ENCODE data around the gene CNOT6. TPM values are rescaled to one million over a fixed set of nuclear protein-coding genes. Genes with fewer than 3 reads are reported as not detected.
"Not testable (repeated sequence)": the region's sequence is repeated elsewhere in the genome, so short reads cannot be mapped to it uniquely, and the experiment has no call there.

CNOT6 gene
- total RNA-seq, 2 donors from 2014 or later = 19.5 to 24.8 TPM

GRCh38 chr5:180522330-180522729, 28.2 kb downstream of the CNOT6 start:
- TF ChIP-seq, protein P1, sequence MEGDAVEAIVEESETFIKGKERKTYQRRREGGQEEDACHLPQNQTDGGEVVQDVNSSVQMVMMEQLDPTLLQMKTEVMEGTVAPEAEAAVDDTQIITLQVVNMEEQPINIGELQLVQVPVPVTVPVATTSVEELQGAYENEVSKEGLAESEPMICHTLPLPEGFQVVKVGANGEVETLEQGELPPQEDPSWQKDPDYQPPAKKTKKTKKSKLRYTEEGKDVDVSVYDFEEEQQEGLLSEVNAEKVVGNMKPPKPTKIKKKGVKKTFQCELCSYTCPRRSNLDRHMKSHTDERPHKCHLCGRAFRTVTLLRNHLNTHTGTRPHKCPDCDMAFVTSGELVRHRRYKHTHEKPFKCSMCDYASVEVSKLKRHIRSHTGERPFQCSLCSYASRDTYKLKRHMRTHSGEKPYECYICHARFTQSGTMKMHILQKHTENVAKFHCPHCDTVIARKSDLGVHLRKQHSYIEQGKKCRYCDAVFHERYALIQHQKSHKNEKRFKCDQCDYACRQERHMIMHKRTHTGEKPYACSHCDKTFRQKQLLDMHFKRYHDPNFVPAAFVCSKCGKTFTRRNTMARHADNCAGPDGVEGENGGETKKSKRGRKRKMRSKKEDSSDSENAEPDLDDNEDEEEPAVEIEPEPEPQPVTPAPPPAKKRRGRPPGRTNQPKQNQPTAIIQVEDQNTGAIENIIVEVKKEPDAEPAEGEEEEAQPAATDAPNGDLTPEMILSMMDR (IDR thresholded peaks at IDR 0.05) = no peak
- H3K27me3 ChIP-seq (replicated peaks; ENCODE audit: insufficient read depth) = no peaks in the 10 kb centered on the region
- no peak for ATAC-seq (ENCODE audit: insufficient number of reproducible peaks, low FRiP score, low read depth)
- H3K36me3 ChIP-seq = no peaks in the 10 kb centered on the region
- DNase-seq (ENCODE audit: low spot score) = no peak
- H3K4me3 ChIP-seq = no peak overlapping the region
- H3K9me3 ChIP-seq = no peaks in the 10 kb centered on the region
- H3K27ac ChIP-seq = no peak overlapping the region
- H3K4me1 ChIP-seq (ENCODE audit: control insufficient read depth in 1 of 2, low read depth in 2 of 2) = peaks cover 10 to 19% of the 10 kb centered on the region in 2 donors

- H3K9me3 ChIP-seq = no peaks in the 10 kb centered on the region
- no peak overlapping the region for H3K4me3 ChIP-seq
- no peak for DNase-seq (ENCODE audit: low spot score)
- no peak for ATAC-seq (ENCODE audit: insufficient number of reproducible peaks, low FRiP score, low read depth)
- no peaks in the 10 kb centered on the region for H3K36me3 ChIP-seq
- no peak overlapping the region for H3K27ac ChIP-seq
- H3K27me3 ChIP-seq (replicated peaks; ENCODE audit: insufficient read depth) = no peaks in the 10 kb centered on the region
- H3K4me1 ChIP-seq (ENCODE audit: control insufficient read depth in 1 of 2, low read depth in 2 of 2) = peaks cover 10 to 19% of the 10 kb centered on the region in 2 donors
- TF ChIP-seq, protein P1 (IDR thresholded peaks at IDR 0.05) = no peak
These were observed 29.7 kb downstream of the CNOT6 start for GRCh38 chr5:180523629-180524466.

- TF ChIP-seq, protein P1 (IDR thresholded peaks at IDR 0.05) = no peak
- ATAC-seq (ENCODE audit: insufficient number of reproducible peaks, low FRiP score, low read depth) (no peak), DNase-seq (ENCODE audit: low spot score) (no peak)
- no peaks in the 10 kb centered on the region for H3K27me3 ChIP-seq (replicated peaks; ENCODE audit: insufficient read depth)
- H3K27ac ChIP-seq = no peak overlapping the region
- peaks cover 10 to 19% of the 10 kb centered on the region in 2 donors for H3K4me1 ChIP-seq (ENCODE audit: control insufficient read depth in 1 of 2, low read depth in 2 of 2)
- H3K4me3 ChIP-seq = no peak overlapping the region
- no peaks in the 10 kb centered on the region for H3K36me3 ChIP-seq
- no peaks in the 10 kb centered on the region for H3K9me3 ChIP-seq
These were observed 31.2 kb downstream of the CNOT6 start for GRCh38 chr5:180525399-180525798.

DNA sequence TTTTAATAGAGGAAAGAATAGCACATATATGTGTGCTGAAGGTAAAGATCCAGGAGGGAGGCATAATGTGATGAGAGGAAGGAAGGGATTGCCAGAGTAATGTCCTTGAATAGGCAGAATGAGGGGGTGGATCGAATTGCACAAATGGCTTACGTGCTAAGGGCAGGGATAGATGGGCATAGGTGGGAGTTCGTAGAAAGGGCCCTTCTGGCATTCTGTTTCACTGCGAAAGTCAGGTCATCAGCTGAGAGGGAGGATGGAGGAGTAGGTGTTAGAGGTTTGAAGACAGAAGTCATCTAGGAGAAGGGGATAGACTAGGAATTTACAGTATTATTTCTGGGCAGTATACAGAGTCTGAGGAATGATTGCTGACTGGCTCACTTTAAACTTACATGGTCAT, 32.1 kb downstream of the CNOT6 start:
- ATAC-seq (ENCODE audit: insufficient number of reproducible peaks, low FRiP score, low read depth) = no peak

GRCh38 chr5:180527659-180528058, 33.5 kb downstream of the CNOT6 start:
- TF ChIP-seq, protein P1 (IDR thresholded peaks at IDR 0.05) = no peak
- no peak overlapping the region for H3K4me3 ChIP-seq
- no peak overlapping the region for H3K27ac ChIP-seq
- DNase-seq (ENCODE audit: low spot score) (no peak), ATAC-seq (ENCODE audit: insufficient number of reproducible peaks, low FRiP score, low read depth) (no peak)
- no peaks in the 10 kb centered on the region for H3K9me3 ChIP-seq
- H3K4me1 ChIP-seq (ENCODE audit: control insufficient read depth in 1 of 2, low read depth in 2 of 2) = peaks cover 10 to 19% of the 10 kb centered on the region in 2 donors
- H3K27me3 ChIP-seq (replicated peaks; ENCODE audit: insufficient read depth) = no peaks in the 10 kb centered on the region
- no peaks in the 10 kb centered on the region for H3K36me3 ChIP-seq

More for the DNA sequence above, 32.1 kb downstream of the CNOT6 start:
- no peaks in the 10 kb centered on the region for H3K27me3 ChIP-seq (replicated peaks; ENCODE audit: insufficient read depth)
- H3K4me3 ChIP-seq = no peak overlapping the region
- no peaks in the 10 kb centered on the region for H3K9me3 ChIP-seq
- TF ChIP-seq, protein P1 (IDR thresholded peaks at IDR 0.05) = no peak
- no peak overlapping the region for H3K27ac ChIP-seq
- H3K36me3 ChIP-seq = no peaks in the 10 kb centered on the region
- peaks cover 10 to 19% of the 10 kb centered on the region in 2 donors for H3K4me1 ChIP-seq (ENCODE audit: control insufficient read depth in 1 of 2, low read depth in 2 of 2)
- DNase-seq (ENCODE audit: low spot score) = no peak

GRCh38 chr5:180531036-180531585, 36.9 kb downstream of the CNOT6 start:
- H3K27me3 ChIP-seq (replicated peaks; ENCODE audit: insufficient read depth); DNase-seq (ENCODE audit: low spot score); ATAC-seq (ENCODE audit: insufficient number of reproducible peaks, low FRiP score, low read depth); H3K9me3 ChIP-seq; H3K27ac ChIP-seq; H3K36me3 ChIP-seq; H3K4me1 ChIP-seq (ENCODE audit: control insufficient read depth in 1 of 2, low read depth in 2 of 2); H3K4me3 ChIP-seq: not testable (repeated sequence)
